ENCODE data around the gene CEP170B.
"Not testable (repeated sequence)": the region's sequence is repeated elsewhere in the genome, so short reads cannot be mapped to it uniquely, and the experiment has no call there.

Gene CEP170B

DNA sequence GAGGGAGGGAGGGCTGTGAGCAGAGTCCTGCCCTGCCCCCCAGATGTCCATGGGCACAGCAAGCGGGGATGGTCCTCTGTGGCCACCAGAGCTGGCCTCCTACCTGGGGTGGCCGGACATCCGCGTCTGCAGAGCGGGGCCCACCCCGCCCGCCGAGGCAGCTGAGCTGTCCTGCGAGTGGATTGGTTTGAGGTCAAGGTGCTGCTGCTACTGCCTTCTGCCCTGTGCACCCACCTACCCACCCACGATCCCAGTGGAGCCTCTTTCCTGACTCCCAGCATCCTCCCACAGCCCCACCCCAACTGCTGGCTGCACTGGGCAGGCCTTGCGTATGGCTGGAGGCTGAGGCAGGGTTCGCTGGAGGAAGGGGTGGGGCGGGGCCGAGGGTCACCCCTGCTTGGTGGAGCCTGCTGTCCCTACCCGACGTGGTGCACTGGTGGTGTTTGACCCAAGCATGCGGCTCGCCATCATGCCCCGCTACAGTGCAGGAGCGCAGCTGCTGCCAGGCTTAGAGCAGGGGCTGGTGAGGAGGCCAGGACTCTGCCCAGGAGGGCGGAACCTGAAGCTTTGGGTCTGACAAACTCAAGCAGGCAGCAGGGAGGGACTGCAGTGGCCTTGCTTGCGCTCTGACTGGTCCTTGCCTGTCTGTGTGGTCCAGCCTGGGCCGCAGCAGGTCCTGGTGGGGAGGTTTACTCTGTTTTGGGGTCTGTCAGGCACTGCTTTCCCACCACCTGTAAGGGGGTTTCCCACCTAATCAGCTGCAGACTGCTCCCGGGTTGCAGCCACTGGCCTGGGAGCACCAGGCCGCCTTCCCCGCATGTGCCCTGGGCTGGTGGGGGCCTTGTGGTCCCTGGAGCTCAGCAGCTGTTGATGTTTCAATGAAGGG lies 23.7 kb downstream of the CEP170B start:
- in situ Hi-C loops (cut with MboI; ENCODE audit: low sequenced_read_pairs), result no loop called here

DNA sequence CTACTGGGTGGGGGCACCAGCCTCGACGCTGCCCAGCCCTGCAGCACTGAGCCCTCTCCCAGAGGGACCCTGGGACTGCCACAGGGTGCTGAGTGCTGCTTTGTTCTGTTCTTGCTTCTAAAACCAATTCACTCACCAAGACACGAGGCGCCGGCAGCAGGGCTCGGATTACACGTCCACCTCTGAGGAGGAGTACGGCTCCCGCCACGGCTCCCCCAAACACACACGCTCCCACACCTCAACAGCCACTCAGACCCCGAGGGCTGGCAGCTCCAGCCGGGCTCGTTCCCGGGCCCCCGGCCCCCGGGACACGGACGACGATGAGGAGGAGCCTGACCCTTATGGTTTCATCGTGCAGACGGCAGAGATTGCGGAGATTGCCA lies 24.3 kb downstream of the CEP170B start:
- in situ Hi-C loops (cut with MboI; ENCODE audit: low sequenced_read_pairs), result no loop called here

DNA sequence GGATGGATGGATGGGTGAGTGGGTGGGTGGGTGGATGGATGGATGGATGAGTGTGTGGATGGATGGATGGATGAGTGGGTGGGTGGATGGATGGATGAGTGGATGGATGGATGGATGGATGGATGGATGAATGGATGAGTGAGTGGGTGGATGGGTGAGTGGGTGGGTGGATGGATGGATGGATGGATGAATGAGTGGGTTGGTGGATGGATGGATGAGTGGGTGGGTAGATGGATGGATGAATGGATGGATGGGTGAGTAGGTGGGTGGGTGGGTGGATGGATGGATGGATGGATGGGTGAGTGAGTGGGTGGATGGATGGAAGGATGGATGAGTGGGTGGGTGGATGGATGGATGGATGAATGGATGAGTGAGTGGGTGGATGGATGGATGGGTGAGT lies 25.2 kb downstream of the CEP170B start:
- in situ Hi-C loops (cut with MboI; ENCODE audit: low sequenced_read_pairs), result not testable (repeated sequence)

DNA sequence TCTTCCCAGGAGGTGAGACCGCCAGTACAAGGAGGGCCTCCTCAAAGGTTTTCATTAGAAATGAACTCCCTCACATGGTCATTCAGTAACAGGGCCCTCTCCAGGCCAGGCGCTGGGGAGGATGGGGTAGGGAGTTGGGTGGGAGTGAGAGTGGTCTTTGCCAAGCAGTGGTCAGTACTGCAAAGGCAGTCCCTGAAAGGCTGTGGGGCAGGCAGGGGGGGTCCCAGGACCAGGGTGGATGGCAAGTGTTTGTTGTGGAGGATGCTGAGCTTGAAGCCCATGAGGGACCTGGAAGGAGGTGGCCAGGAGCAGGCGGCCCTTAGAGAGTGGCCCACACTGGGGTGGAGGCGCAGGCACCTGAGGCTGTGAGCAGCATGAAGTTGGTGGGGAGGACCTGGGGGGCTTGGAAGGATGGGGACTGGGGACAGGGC lies 26.1 kb downstream of the CEP170B start:
- in situ Hi-C loops (cut with MboI; ENCODE audit: low sequenced_read_pairs), result no loop called here

DNA sequence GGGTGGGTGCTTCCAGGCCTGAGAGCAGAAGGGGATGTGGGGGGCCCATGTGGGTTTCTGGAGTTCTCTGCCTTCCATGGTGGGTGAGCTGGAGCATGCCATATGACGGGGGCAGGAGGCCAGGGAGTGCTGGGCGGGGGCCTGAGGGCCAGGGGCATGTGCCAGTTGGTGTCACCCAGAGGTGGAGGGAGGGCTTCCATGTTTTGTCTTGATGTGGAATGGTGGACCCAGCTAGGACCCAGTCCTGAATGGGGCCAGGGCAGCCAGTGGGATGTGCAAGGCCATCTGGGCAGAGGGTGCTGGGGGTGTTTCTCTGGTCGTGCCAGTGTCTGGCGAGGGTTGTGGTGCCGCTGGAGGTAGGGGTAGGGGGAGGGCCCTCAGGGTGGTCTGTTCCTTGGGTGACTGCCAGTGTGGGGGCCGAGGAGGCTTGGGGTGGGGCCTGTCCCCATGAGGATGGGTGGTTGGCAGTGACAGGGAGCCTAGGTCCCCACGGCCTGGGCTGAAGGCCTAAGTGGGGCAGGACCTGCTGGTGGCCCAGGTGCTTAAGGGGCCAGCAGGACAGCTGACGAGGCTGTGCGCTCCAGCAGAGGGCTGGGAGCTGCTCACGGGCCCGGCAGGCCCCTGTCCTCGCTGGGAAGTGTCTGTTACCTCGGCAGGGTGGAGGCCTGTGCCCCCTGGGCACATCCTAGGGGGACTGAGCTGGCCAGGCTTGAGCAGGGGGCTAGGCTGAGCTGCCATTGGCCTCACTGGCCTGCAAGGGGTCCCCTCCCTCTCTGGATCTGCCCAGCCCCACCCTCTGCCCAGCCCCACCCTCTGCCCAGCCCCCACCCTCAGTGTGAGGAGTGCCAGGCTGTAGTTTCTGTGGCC lies 26.8 kb downstream of the CEP170B start:
- in situ Hi-C loops (cut with MboI; ENCODE audit: low sequenced_read_pairs), result no loop called here

DNA sequence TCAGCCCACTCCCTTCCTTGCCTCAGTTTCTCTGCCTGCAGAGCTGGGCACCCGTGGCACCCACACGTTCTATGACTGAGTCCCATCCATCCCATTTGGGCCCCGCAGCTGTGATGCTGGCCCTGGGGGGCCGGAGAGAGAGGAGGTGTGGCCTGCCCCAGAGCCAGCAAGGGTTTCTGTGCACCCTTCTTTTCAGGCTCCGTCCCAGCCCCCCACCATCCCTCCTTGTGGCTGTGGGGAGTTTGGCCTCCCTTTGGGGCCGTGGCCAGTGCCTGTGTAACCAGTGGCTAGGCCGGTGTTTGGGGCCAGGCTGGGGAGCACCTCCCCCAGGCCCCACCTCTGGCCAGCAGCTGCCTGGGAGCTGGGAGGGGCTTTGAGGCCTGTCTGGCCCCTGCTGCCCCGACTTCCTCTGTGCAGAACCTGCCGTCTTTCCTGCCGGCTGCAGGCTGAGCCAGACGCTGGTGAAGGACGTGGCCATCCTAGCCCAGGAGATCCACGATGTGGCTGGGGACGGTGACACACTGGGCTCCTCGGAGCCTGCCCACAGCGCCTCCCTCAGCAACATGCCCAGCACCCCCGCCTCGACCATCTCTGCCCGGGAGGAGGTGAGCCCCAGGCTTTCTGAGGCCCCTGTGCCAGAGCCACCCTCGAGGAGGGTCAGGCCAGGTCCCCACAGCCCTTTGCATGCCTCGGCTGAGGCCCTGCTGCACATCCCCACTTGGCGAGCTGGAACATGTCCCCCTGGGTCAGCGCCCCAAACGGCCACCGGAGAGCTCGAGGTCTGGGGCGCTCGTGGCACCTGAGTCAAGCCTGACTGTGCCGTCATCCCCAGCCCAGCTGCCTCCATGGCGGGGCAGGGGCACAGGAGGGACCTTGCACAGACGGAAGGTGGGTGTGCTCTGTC lies 27.7 kb downstream of the CEP170B start:
- in situ Hi-C loops (cut with MboI; ENCODE audit: low sequenced_read_pairs), result no loop called here

DNA sequence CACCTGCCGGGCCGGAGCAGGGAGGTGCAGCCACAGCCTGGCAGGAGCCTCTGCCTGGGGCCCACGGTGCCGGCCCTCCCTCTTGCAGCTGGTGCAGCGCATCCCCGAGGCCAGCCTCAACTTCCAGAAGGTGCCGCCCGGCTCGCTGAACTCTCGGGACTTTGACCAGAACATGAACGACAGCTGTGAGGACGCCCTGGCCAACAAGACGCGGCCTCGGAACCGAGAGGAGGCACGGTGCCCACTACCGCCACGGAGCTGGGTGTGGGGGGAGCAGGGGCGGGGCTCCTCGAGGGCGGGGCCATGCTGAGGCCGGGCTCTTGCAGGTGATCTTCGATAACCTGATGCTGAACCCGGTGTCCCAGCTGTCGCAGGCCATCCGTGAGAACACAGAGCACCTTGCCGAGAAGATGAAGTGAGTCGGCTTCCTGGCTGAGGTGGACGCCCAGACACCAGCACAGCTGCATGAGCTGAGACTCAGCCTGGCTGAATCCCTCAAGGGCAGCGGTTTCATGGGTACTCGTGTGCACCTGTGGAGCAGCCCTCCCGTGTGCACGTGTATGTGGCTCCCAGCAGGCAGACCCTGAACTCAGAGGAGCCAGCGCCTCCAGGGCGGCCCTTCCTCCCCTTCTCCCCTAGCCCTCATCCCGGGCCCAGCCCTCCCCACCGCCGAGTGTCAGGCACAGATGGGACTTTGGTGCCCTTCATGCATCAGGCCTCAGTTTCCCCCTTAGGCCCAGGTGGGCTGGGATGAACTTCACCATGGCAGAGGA lies 28.6 kb downstream of the CEP170B start:
- in situ Hi-C loops (cut with MboI; ENCODE audit: low sequenced_read_pairs), result no loop called here

DNA sequence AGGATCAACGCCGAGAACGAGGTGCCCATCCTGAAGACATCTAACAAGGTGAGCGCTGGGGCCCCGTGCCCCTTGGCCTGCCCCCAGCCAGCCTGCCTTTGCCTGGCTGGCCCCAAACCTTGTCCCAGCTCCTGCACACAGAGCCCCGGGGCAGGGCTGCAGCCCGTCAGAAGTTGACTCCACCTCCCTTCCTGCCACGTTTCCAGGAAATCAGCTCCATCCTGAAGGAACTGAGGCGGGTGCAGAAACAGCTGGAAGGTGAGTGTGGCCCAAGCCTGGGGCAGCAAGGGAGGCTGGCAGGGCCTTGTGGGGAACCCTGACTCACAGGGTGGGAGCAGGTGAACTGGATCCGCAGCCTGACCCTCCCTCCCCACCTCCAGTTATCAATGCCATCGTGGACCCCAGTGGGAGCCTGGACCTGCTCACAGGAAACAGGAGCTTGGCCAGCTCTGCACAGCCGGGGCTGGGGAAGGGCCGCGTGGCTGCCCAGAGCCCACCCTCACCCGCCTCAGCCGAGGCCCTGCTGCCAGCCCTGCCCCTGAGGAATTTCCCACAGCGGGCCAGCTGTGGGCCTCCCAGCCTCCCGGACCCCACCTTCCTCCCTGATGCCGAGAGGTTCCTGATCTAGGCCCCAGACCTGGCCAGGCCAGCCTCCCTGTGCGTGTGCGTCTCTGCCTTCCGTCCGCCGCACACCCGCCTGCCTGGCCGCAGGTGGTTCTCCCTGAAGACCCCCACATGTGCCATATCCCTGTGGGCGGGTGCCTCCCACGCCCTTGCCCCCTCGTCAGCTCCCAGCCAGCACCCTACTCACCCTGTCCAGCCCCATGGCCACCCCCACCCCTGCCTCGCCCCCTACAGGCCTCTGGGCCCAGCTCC lies 29.5 kb downstream of the CEP170B start:
- in situ Hi-C loops (cut with MboI; ENCODE audit: low sequenced_read_pairs), result no loop called here

DNA sequence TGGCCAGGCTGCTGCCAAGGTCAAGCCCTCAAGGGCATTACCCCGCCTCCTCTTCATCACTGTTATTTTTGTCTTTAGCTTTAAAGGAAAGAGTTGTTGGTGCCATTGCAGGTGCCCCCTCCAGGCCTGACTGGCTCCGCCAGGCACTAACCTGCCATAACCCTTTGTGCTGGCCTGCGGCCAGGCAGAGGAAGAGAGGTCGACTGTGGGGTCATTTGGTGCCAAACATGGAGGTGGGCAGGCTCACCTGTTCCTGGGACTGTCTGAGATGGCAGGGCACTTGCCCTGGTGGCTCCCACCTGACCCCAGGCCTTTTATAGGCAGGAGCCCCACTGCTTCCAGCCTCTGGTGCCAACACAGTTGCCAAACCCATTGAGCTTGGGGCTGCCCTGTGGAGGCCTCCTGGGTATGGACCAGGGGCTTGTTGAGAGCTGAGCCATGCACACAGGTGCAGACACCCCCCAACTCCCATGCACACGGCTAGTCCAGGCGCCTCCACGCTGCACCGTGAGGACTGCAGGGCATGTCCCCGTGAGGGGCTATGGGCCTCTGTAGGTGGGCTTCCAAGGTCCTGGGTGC lies 30.2 kb downstream of the CEP170B start:
- in situ Hi-C loops (cut with MboI; ENCODE audit: low sequenced_read_pairs), result no loop called here

DNA sequence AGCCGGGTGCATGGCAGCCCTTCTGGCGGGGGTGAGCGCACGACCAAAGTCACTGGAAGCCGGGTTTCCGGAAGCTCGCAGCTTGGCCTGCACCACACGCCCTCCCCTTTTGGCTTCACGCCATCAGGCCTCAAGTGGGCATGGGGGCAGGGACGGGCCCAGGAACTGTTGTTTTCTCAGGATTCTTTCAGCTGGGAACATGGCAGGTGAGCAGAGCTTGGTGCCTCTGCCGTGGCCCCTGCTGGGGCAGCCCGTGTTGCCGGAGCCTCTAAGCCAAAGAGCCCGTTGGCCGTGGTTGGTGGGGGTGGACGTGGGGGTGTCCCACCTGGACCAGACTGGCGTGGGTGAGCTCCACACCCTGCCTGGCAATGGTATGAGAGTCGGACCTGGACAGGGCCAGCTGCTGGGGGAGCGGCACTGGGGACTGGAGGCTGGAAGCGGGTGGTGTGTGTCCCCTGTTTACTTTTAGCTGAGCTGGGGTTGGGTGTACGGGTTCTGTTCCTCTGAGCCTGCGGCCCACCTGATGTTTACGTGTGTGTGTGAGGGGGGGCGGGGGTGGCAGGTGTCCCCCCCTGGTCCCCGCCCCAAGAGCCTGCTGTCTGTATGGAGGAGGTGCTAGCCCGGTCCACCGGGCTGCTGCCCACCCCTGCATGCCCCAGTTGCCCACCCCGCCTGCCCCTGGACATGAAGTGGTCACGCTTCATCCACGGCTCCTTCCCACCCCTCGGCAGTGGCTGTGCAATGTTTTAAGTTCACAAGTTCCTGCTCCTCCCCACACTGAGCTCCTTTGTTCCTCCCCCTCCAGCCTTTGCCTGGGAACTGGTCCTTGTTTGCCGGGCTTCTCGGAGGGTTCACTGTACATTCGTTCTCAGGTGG lies 31.0 kb downstream of the CEP170B start:
- in situ Hi-C loops (cut with MboI; ENCODE audit: low sequenced_read_pairs), result no loop called here

DNA sequence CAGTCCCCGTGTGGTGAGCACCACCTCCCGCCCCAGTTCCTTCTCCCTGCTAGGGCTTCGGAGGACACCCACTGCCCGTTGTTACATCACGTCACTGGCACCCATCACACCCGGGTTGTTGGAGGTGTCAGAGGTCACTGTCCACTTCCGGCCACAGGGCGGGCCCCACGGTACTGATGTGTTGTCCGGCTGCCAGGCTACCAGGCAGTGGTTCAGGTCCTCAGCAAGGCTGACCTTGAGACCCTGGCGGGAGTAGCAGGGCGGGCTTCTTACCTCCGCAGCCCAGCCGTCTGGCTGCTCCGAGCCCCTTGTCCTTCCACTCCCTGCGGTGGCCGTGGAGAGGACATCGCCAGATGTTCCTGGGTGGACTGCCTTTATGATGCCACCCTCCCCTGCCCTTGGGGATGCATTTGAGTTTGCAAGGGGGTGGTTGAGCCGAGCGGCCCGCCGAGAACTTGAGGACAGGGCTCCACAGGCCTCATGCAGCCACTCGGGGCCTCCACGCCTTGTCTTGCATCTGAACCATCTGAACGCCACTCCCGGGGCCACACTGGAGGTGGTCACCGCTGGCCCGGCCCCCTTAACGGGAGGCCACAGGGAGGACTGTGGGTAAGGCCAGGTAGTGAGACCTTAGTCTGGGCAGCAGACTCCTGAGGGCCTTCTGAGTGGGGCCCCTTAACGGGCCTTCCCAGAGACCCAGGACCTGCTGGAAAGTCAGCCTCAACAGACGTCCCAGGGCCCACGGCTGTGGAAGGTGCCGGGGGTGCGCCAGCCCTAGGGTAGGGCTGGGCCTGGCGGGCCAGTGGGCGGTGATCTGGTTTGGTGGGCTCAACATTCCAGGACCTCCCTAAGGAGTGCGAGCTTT lies 32.5 kb downstream of the CEP170B start:
- in situ Hi-C loops (cut with MboI; ENCODE audit: low sequenced_read_pairs), result no loop called here

DNA sequence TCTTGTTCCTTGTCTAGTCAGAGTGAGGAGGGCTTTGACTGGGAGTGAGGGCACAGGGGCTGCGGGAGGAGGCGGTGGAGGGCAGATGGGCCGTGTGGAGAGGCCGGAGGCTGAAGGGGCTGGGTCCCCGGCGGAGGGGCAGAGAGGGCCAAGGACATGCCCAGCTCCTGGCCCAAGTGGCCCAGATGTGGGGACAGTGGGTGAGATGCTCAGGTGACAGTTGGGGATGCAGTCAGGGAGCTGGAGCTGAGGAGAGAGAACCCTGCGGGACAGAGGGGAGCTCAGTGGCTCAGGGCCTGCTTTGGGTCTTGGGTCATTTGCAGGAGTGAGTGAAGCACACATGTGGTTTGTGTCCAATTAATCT lies 33.1 kb downstream of the CEP170B start:
- in situ Hi-C loops (cut with MboI; ENCODE audit: low sequenced_read_pairs), result no loop called here

DNA sequence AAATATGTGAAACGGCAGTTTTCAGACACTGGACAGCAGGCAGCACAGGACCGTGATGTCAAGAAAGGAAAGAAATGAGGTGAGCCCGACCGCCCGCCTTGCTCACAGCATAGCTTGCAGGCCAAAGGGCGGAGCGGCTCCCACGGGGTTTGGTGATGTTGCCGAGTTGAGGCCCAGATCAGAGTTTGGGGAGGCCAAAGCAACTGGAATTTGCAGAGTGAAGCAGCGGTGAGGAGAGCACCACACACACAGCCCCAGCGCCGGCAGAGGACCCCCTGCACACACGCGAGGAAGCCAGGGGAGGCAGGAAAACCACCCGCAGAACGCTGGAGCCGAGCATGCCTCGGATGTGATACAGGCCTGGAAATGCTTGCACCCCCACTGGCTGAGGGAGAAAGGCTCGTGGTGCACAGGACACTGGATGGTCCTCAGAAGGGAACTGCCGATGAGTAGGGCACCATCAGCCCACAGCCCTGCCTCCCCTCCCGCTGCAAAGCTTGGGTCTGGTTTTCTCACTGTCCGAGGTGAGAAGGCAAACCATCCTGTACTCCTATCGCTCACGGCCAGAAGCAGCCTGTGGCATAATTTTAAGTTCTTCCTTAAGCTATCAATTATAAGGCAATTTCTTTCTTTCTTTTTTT lies 33.9 kb downstream of the CEP170B start:
- in situ Hi-C loops (cut with MboI; ENCODE audit: low sequenced_read_pairs), result no loop called here

DNA sequence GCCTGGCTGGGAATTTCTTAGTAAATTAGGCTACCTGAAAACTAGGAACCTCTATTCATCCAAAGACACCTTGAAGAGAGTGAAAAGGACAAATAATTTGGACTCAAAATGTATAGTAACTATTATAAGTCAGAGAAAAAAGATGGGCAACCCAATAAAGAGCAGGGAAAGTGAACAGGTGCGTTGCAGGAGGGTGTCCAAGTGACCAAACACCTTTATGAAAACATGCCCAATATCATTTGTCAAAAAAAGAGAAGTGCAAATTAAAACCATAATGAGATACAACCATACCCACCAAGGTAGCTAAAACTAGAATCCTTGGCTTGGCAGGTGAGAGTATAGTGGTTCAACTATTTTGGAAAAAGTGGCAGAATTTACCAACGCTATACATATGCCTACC lies 34.7 kb downstream of the CEP170B start:
- in situ Hi-C loops (cut with MboI; ENCODE audit: low sequenced_read_pairs), result no loop called here

DNA sequence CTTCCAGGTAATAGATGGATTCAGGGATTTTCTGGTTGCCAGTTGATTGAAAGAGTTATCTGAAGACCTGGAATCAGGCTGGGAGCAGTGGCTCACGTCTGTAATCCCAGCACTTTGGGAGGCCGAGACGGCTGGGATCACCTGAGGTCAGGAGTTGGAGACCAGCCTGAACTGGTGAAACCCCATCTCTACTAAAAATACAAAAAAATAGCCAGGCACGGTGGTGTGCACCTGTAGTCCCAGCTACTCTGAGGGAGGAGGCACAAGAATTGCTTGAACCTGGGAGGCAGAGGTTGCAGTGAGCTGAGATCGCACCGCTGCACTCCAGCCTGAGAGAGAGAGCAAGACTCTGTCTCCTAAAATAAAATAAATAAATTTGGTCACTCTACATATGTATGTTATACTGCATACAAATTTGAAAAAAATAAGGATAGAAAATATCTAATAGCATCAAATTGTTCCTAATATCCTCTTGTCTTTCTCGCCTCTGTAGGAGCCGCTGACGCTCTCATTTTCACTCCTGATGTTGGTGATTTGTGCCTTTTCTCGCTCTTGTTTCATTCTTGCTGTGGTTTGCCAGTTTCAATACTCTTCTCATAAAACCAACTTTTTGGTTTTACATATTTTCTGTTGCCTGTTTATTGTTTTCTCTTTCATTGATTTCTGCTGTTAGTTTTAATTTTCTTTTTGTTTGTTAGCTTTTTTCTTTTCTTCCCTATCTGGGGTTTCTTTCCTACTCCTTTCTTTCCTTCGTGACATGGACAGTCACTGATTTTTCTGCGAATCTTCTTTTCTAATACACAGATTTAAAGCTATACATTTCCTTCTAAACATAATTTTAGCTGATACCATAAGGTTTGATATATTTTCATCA lies 35.8 kb downstream of the CEP170B start:
- in situ Hi-C loops (cut with MboI; ENCODE audit: low sequenced_read_pairs), result no loop called here

DNA sequence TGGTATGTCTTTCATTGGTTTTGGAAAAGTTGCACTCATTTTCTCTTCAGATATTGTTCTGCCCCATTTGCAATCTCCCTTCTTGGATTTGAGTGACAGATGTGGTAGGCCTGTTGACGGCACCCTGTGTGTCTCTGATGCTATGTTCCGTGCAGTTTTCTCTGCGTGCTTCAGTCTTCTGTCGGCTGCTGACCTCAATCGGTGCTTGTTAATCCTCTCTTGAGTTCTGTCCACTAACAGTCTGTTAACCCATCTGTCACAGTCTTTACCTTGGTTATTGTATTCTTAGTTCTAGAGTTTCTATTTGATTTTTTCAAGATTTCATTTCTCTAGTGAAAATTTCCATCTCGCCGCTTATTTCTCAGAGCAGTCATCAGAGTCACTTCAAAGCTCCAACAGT lies 38.9 kb downstream of the CEP170B start:
- in situ Hi-C loops (cut with MboI; ENCODE audit: low sequenced_read_pairs), result no loop called here

Data from hTERT RPE-1 (cell line).